HG03060 (cell line): ENCODE measurements around the gene NELL2.

Experiments
- ATAC-seq: cut with Tn5 transposase; IDR thresholded peaks from one replicate; pipeline ENCODE4 v1.9.1; 2021; ENCODE audit warnings: low read depth, moderate number of reproducible peaks; ENCODE audit not compliant: unreplicated experiment

Gene NELL2

DNA sequence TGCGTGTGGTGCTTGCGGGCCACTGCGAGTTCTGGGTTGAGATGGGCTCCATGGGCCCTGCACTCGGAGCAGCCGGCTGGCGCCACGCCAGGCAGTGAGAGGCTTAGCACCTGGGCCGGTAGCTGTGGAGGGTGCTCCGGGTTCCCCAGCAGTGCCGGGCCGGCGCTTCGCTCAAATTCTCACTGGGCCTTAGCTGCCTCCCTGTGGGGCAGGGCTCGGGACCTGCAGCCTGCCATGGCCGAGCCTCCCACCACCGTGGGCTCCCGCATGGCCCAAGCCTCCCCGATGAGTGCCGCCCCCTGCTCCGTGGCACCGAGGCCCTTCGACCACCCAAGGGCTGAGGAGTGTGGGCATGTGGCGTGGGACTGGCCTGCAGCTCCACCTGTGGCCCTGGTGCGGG is 375.7 kb downstream of the NELL2 start:
- ATAC-seq = no peak

DNA sequence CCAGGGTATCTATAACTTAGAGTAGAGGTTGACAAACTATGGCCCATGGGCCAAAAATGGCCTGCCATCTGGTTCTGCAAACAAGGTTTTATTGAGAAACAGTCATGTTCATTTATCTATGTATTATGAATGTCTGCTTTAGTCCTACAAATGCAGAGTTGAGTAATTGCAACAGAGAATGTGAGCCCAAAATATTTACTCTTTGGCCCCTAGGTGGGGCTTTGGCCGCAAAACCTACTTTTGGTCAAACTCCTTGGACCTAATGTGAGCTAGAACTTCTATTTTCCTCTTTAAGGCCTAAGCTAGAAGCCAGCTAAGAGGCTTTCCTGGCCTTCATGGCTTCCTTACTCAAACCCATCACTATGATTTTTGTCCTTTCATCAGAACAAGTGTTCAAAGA is 379.1 kb downstream of the NELL2 start:
- no peak for ATAC-seq

DNA sequence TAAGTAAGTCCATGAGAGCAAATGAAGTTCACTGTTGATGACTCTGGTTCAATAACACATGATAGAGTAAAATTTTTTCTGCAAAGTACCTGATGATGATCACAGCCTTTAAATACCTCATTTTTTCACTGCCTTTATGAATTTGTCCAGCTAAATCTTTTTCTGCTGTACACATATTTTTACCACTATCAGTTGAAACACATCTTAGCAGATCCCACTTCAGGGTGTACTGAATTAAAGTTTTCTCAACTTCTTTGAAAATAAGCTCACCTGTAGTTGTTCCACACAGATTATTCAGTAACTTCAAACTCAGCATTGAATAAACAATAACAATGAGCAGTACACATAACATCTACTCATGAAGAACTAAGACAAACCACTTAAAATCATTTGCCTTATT is 385.9 kb downstream of the NELL2 start:
- no peak for ATAC-seq

DNA sequence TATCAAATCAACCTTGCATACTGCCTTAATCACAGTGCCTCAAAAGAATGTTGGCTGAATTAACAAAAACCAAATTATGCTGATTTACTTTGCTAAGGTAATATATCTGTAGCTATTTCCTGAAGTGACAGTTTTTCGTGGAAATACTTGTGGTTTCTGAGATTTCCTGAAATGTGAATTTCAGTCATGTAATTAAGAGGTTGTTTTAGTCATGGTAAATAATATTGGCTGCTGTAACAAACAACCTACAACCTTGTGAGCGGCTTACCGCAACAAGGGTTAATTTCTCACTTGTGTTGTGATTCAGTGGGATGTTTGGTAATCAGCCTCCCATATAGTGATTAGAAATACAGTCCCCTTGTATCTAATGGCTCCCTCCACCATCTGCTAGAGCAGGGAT is 387.9 kb downstream of the NELL2 start:
- no peak for ATAC-seq

DNA sequence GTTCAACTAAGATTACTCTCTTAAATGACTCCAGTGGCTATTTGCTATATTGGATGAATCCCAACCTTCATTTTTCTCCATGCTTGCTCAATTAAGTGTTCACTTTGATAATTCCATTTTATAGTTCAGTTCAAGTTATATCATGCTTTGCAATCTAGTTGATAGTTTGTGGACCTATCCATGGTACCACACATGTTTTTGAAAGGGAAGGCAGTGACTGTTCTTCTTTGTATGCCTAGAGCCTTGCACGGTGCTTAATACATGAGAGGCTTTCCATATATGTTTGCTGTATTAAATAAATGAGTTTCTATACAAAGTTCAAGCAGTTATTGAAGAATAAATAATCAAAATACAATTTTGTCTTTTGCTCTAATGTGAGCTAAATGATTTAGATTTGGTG is 391.3 kb downstream of the NELL2 start:
- ATAC-seq = no peak

DNA sequence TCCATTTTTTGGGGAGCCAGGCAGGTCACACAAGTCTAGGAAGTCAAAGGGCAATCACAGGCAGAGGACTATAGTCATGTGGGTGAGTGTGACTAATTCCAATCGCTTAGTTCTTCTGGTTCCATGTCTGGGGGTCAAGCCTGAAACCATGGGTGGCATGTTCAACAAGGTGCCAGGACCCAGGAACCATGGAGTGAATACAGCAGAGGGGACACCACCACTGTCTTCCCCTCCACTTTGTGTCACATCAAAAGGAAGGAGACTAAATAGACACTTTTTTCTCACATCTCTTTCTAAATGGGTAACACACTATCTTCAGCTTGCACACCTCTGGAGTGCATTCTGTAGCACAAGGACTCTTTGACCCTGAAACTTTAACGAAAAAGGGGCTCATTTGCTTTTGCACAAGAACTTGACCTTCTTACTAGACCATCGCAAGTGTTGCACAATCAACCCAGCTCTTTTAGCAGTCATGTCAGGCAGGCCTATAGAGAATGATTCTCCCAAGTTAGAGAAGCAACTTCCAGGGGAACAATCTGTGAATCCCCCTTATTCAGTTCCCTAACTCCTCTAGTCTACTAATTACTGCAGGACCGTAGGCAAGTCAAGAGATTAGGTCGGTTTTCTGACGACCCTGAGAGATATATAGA is 398.7 kb downstream of the NELL2 start:
- ATAC-seq = no peak

DNA sequence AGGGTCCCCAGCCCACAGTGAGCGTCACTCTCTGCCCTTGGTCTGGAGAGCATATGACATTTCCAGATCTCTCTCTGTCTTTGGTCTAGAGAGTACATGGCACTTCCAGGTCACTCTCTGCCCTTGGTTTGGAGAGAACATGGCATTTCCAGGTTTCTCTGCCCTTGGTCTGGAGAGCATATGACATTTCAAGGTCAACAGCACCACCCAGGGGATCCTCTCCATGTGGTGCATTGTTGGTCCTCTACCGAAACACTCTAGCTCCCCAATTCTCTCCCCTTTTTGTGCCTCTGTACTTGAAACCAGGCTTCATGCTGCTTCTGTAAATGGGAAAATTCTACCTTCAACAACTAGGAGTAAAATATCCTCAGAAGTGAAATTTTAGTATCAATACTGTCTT is 399.4 kb downstream of the NELL2 start:
- no peak for ATAC-seq

DNA sequence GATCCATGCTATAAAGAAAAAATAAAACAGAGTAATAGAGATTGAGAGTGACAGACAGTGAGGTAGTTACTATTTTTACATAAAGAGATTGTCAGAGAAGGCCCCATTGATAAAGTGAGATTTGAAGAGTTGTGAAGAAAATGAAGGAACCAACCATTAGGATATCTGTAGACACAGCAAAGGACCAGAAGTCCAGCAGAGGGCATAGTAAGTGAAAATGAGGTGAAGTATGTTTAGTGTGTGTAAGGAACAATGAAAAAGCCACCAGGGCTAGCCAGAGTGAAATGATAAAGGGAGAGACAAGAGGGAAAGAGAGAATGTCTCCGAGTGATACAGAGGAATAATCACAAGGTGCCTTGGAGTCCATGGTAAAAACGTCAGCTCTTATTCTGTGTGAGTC is 411.0 kb downstream of the NELL2 start:
- ATAC-seq = no peak

DNA sequence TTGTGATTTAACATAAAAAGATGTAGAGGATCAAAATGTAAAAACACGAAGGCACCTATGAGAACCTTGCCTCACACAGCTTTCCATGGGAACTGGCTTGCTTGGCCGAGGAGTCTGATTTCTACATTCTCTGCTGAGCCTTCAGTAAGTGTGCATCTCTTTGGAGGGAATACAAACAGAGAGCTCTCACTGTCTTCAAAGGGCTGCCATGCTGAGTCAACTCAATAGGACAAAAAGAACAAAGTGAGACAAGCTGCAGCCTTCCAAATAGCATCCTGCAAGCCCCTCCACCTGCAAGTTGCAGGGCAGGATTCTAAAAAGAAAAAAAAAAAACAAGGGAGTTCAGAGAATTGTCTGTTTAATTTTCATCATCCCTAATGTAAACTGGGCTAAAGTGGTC is 411.9 kb downstream of the NELL2 start:
- no peak for ATAC-seq

DNA sequence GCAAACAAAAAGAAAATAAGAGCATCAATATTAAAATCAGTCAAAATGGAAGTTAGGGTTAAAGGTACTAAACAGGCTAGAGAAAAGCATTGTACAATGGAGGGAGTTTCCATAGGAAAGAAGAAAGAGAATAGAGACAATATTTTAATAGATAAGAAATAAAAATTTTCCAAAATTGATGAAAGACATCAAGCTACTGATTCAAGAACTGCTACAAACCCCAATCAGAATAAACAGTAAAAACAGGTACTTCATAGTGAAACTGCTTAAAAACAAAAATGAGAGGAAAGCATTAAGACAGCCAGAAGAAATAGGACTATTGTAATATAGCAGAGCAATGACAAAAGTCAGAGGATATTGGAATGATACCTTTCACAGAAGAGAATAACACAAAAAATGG is 413.4 kb downstream of the NELL2 start:
- ATAC-seq = no peak

DNA sequence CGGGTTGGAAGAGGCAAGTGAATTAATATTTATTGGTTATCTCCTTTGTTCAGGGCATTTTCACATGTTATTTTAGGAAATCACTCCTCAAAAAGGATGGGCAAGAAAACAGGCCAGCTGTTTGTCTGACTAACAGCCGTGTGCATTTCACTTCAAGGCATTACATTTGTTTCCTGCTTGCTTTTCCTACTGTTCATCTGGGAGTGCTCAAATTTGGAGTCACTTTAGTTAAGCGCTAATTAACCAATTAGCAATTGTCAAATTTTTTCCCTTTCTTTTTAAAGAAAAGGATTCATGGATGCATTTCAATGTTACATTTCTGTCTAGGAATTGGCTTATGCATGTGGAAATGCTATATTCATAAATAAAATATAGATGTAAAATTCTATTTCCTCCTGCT is 415.9 kb downstream of the NELL2 start:
- ATAC-seq = no peak

DNA sequence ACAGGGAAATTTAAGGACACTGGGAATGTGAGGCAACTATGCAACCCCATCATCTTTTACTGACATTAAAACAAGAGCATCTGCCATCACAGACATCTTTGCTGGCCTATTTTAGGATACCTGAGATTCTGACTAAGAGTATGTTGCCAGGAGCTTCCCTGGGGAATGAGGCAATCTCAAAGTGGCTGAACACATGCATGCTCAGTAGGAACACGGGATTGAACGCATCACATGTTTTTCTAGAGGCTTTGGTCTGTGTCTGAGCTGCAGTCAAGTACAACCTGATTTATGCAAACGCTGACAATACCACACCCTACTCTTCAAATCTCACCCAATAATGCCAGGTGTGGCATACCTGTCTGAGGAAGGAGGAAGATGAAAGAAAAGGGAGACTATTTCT is 416.5 kb downstream of the NELL2 start:
- ATAC-seq = no peak
